ENCODE measurements around the gene LYPD8.

The LYPD8 gene

GRCh38 chr1:248757784-248758195, 2.2 kb upstream of the LYPD8 start:
- DNase-seq (ENCODE audit: low spot score) = no peak

GRCh38 chr1:248756636-248757035, 1.1 kb upstream of the LYPD8 start:
- no peak for DNase-seq (ENCODE audit: low spot score)

- no peak for DNase-seq (ENCODE audit: low spot score)
These were observed 592 bp upstream of the LYPD8 start for GRCh38 chr1:248756151-248756550.

GRCh38 chr1:248753708-248754280, 1.8 kb downstream of the LYPD8 start:
- no peak for DNase-seq (ENCODE audit: low spot score)

- no peak for DNase-seq (ENCODE audit: low spot score)
These were observed 2.4 kb downstream of the LYPD8 start for GRCh38 chr1:248753029-248753594.

GRCh38 chr1:248752161-248753028, 3.2 kb downstream of the LYPD8 start:
- DNase-seq (ENCODE audit: low spot score) = no peak

GRCh38 chr1:248751635-248752034, 3.9 kb downstream of the LYPD8 start:
- DNase-seq (ENCODE audit: low spot score) = no peak

GRCh38 chr1:248751142-248751541, 4.4 kb downstream of the LYPD8 start:
- no peak for DNase-seq (ENCODE audit: low spot score)

- DNase-seq (ENCODE audit: low spot score) = no peak
These were observed 5.1 kb downstream of the LYPD8 start for GRCh38 chr1:248750496-248750895.

GRCh38 chr1:248748211-248748610, 7.3 kb downstream of the LYPD8 start:
- DNase-seq (ENCODE audit: low spot score) = no peak

GRCh38 chr1:248740876-248741275, 14.7 kb downstream of the LYPD8 start:
- no peak for DNase-seq (ENCODE audit: low spot score)

- DNase-seq (ENCODE audit: low spot score) = no peak
These were observed 15.9 kb downstream of the LYPD8 start for GRCh38 chr1:248739572-248740205.

GRCh38 chr1:248737457-248737856, 18.1 kb downstream of the LYPD8 start:
- DNase-seq (ENCODE audit: low spot score) = no peak

GRCh38 chr1:248736977-248737376, 18.6 kb downstream of the LYPD8 start:
- DNase-seq (ENCODE audit: low spot score) = no peak

GRCh38 chr1:248733566-248733965, 22.0 kb downstream of the LYPD8 start:
- DNase-seq (ENCODE audit: low spot score) = no peak

GRCh38 chr1:248730507-248731335, 24.8 kb downstream of the LYPD8 start:
- DNase-seq (ENCODE audit: low spot score) = no peak

- DNase-seq (ENCODE audit: low spot score) = no peak
These were observed 41.3 kb downstream of the LYPD8 start for GRCh38 chr1:248714248-248714647.

GRCh38 chr1:248710305-248710900, 45.2 kb downstream of the LYPD8 start:
- no peak for DNase-seq (ENCODE audit: low spot score)

GRCh38 chr1:248704606-248705005, 51.0 kb downstream of the LYPD8 start:
- DNase-seq (ENCODE audit: low spot score) = no peak

- DNase-seq (ENCODE audit: low spot score) = peak; percentile 0
These were observed 51.9 kb downstream of the LYPD8 start for GRCh38 chr1:248703674-248704073.

GRCh38 chr1:248702714-248703113, 52.8 kb downstream of the LYPD8 start, which contains the start of gene OR14I1:
OR14I1 (minus strand) TSS chr1:248702766.
- no peak for DNase-seq (ENCODE audit: low spot score)
